OCI-LY7 (cell line): ENCODE data around the gene NARS2.

ENCODE experiments used
- EZH2phosphoT487 ChIP-seq: fragments of 200-600 bp; sonication (generic); IDR thresholded peaks from 2 replicates; pipeline ENCODE4 v1.6.1; 2018; ENCODE audit warnings: low read depth, borderline replicate concordance, mild to moderate bottlenecking, mixed run types, antibody characterized with exemption, low read length, moderate library complexity, mixed read lengths
- TF ChIP-seq, protein P1 (sequence below): fragments of 200-600 bp; sonication (generic); conservative IDR thresholded peaks from 2 replicates; pipeline ENCODE4 v1.5.1; 2014; ENCODE audit warnings: mild to moderate bottlenecking, antibody characterized with exemption, low read length, moderate library complexity, mixed read lengths

DNA sequence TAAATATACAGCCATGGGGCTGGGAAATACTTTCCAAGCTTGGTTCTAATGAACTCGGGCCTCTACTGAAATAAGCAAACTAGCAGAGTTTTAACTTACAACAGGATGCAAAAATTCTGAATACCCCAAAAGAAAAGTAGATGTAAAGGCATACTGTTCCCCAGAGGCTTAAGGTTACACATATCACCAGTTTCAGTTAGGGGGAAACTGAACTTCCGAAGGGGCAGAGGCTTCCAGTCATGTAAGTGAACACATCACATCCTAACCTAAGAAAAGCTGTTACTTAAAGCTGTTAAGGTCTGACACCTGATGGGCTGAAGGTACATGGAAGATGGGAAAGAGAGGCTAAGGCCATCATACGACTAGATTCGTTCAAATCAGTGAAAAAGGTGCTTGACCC is 159.3 kb downstream of the NARS2 start:
- TF ChIP-seq, protein P1, sequence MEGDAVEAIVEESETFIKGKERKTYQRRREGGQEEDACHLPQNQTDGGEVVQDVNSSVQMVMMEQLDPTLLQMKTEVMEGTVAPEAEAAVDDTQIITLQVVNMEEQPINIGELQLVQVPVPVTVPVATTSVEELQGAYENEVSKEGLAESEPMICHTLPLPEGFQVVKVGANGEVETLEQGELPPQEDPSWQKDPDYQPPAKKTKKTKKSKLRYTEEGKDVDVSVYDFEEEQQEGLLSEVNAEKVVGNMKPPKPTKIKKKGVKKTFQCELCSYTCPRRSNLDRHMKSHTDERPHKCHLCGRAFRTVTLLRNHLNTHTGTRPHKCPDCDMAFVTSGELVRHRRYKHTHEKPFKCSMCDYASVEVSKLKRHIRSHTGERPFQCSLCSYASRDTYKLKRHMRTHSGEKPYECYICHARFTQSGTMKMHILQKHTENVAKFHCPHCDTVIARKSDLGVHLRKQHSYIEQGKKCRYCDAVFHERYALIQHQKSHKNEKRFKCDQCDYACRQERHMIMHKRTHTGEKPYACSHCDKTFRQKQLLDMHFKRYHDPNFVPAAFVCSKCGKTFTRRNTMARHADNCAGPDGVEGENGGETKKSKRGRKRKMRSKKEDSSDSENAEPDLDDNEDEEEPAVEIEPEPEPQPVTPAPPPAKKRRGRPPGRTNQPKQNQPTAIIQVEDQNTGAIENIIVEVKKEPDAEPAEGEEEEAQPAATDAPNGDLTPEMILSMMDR, result no peak
- TF ChIP-seq EZH2phosphoT487, result no peak
